Vagina (tissue), 2 donors: Measurements from ENCODE around the gene CLSTN1. TPM values are rescaled to one million over a fixed set of nuclear protein-coding genes. Genes with fewer than 3 reads are reported as not detected.

Source experiments
- DNase-seq, 2 donors: peaks; one replicate each; pipeline ENCODE4 v3.0.0-alpha.2; 2017; ENCODE audit errors: extremely low spot score in 2 of 2
- H3K27ac ChIP-seq: fragments of 200-600 bp; sonication (generic); one replicate; pipeline ENCODE4 v1.5.1; 2019
- H3K27me3 ChIP-seq: fragments of 200-600 bp; sonication (generic); one replicate; pipeline ENCODE4 v1.5.1; 2019
- H3K36me3 ChIP-seq, 2 donors: fragments of 200-600 bp; sonication (generic); one replicate each; pipeline ENCODE4 v1.5.1; 2017 to 2019
- H3K4me1 ChIP-seq: fragments of 200-600 bp; sonication (generic); one replicate; pipeline ENCODE4 v1.5.1; 2019
- H3K4me3 ChIP-seq, 2 donors: fragments of 200-600 bp; sonication (generic); 1 replicate in 1 of 2; 2 replicates in 1 of 2; pipeline ENCODE4 v1.5.1; 2016 to 2019
- H3K9me3 ChIP-seq: fragments of 200-600 bp; sonication (generic); one replicate; pipeline ENCODE4 v1.5.1; 2019
- POLR2A ChIP-seq, 2 donors: fragments of 450-650 bp; IDR thresholded peaks; one replicate each; pipeline ENCODE4 v1.6.1; 2017; ENCODE audit warnings: antibody characterized with exemption in 2 of 2, mild to moderate bottlenecking in 2 of 2, moderate library complexity in 2 of 2
- POLR2AphosphoS5 ChIP-seq, 2 donors: sonication (generic); formaldehyde crosslinking; IDR thresholded peaks; one replicate each; pipeline ENCODE4 v1.9.0; 2017; ENCODE audit warnings: antibody characterized with exemption in 2 of 2, mild to moderate bottlenecking in 2 of 2, low read depth in 1 of 2; ENCODE audit not compliant: insufficient read depth in 1 of 2
- intact Hi-C: fragments of 100-400 bp; cut with DNase I; formaldehyde crosslinking; loops from one replicate; pipeline ENCODE4 v1.15.1; 2023
- total RNA-seq: library from RNA; depleted of rRNA; stranded (reverse); fragments of >200 nt; gene quantifications from one replicate; pipeline ENCODE4 v1.2.3, GENCODE V29; 2016
- TF ChIP-seq, protein P1 (sequence below), 3 experiments: fragments of 450-650 bp in 2 of 3; fragments of 200-600 bp in 1 of 3; sonication (generic) in 1 of 3; IDR thresholded peaks; one replicate each; pipeline ENCODE4 v1.5.1; 2017 to 2019; ENCODE audit warnings: antibody characterized with exemption in 3 of 3, mild to moderate bottlenecking in 2 of 3, moderate library complexity in 2 of 3

Gene CLSTN1
- total RNA-seq, 1 donor from 2014 or later, result 96.5 TPM

DNA sequence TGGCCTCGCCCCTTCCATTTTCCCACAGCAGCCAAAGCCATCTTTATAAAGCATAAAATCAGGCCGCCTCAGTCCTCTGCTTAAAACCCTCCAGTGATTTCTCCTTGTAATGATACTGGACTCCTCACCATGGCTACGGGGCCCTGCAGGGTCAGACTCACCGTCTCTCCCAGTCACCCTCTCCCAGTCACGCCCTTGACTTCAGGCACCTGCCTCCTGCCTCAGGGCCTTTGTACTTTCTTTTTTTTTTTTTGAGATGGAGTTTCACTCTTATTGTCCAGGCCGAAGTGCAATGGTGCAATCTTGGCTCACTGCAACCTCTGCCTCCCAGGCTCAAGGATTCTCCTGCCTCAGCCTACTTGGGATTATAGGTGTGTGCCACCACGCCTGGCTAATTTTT, 124.4 kb downstream of the CLSTN1 start:
- TF ChIP-seq, protein P1, sequence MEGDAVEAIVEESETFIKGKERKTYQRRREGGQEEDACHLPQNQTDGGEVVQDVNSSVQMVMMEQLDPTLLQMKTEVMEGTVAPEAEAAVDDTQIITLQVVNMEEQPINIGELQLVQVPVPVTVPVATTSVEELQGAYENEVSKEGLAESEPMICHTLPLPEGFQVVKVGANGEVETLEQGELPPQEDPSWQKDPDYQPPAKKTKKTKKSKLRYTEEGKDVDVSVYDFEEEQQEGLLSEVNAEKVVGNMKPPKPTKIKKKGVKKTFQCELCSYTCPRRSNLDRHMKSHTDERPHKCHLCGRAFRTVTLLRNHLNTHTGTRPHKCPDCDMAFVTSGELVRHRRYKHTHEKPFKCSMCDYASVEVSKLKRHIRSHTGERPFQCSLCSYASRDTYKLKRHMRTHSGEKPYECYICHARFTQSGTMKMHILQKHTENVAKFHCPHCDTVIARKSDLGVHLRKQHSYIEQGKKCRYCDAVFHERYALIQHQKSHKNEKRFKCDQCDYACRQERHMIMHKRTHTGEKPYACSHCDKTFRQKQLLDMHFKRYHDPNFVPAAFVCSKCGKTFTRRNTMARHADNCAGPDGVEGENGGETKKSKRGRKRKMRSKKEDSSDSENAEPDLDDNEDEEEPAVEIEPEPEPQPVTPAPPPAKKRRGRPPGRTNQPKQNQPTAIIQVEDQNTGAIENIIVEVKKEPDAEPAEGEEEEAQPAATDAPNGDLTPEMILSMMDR (IDR thresholded peaks at IDR 0.05), result no peak
- no peak for TF ChIP-seq POLR2AphosphoS5 (IDR thresholded peaks at IDR 0.05; ENCODE audit: insufficient read depth in 1 of 2, low read depth in 1 of 2)
- no peak for TF ChIP-seq POLR2A (IDR thresholded peaks at IDR 0.05)
- no peak overlapping the region for H3K27ac ChIP-seq
- H3K9me3 ChIP-seq, result no peaks in the 10 kb centered on the region
- no peaks in the 10 kb centered on the region for H3K27me3 ChIP-seq
- H3K4me1 ChIP-seq, result no peaks in the 10 kb centered on the region
- no peaks in the 10 kb centered on the region for H3K36me3 ChIP-seq
- H3K4me3 ChIP-seq, result no peak overlapping the region
- DNase-seq, result no peak
- intact Hi-C loops, result no loop called here

DNA sequence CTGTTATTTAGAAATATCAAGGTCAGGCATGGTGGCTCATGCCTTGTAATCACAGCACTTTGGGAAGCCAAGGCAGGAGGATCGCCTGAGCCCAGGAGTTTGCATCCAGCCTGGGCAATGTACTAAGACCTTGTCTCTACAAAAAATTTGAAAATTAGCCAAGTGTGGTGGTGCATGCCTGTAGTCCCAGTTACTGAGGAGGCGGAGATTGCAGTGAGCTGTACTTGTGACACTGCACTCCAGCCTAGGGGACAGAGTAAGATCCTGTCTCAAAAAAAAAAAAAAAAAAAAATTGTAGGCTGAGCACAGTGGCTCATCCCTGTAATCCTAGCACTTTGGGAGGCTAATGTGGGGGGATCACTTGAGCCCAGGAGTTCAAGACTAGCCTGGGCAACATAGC, 127.0 kb downstream of the CLSTN1 start:
- no peaks in the 10 kb centered on the region for H3K4me1 ChIP-seq
- no peaks in the 10 kb centered on the region for H3K36me3 ChIP-seq
- intact Hi-C loops, result no loop called here
- TF ChIP-seq POLR2AphosphoS5 (IDR thresholded peaks at IDR 0.05; ENCODE audit: insufficient read depth in 1 of 2, low read depth in 1 of 2) (no peak), POLR2A (IDR thresholded peaks at IDR 0.05) (no peak)
- TF ChIP-seq, protein P1 (IDR thresholded peaks at IDR 0.05), result no peak
- no peaks in the 10 kb centered on the region for H3K27me3 ChIP-seq
- H3K27ac ChIP-seq, result no peak overlapping the region
- no peak for DNase-seq
- no peaks in the 10 kb centered on the region for H3K9me3 ChIP-seq
- H3K4me3 ChIP-seq, result no peak overlapping the region

DNA sequence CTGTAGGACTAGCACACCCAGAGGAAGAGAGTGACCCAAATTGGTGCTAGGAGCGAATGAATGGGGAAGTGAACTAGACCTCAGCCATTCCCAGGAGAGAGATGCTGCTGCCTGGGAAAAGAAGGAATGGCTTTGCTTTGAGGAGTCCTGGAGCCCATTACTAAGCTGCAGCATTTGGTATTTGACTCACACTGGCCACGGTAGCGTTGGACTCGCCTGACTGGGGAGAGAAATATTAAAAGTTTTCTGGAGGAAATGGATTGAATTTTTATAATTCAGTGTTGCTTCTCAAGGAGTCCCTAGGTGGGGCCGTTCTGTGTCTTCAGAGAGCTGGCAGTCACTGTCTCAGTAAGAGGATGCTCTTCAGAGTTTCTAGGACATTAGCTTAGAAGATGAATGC, 132.1 kb downstream of the CLSTN1 start:
- H3K4me3 ChIP-seq, result no peak overlapping the region
- H3K27ac ChIP-seq, result no peak overlapping the region
- intact Hi-C loops, result no loop called here
- no peaks in the 10 kb centered on the region for H3K36me3 ChIP-seq
- no peaks in the 10 kb centered on the region for H3K9me3 ChIP-seq
- no peaks in the 10 kb centered on the region for H3K27me3 ChIP-seq
- DNase-seq, result no peak
- TF ChIP-seq POLR2AphosphoS5 (IDR thresholded peaks at IDR 0.05; ENCODE audit: insufficient read depth in 1 of 2, low read depth in 1 of 2) (no peak), POLR2A (IDR thresholded peaks at IDR 0.05) (no peak)
- TF ChIP-seq, protein P1 (IDR thresholded peaks at IDR 0.05), result no peak
- peaks cover 38% of the 10 kb centered on the region for H3K4me1 ChIP-seq

DNA sequence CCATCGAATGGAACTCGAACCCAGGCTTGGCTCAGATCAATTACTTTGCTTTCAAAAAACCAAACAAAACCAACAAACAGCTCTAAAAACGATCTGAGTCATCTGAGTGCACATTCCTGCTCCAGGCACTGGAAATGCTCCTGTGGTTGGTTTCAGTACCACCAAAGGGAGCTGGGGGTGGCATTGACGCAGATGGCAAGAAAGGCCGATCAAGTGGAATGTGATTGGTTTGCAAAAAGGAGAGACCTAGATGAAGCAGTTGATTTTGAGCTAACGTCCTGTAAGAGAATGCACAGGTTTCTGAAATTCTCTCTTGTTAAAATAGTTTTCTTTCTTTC, 132.7 kb downstream of the CLSTN1 start:
- intact Hi-C loops, result no loop called here
- Histone ChIP-seq H3K4me1 (peaks cover 44% of the 10 kb centered on the region), H3K36me3 (no peaks in the 10 kb centered on the region), H3K27me3 (no peaks in the 10 kb centered on the region), H3K4me3 (no peak overlapping the region), H3K27ac (no peak overlapping the region), H3K9me3 (no peaks in the 10 kb centered on the region)
- TF ChIP-seq, protein P1 (IDR thresholded peaks at IDR 0.05), result no peak
- TF ChIP-seq POLR2A (IDR thresholded peaks at IDR 0.05) (no peak), POLR2AphosphoS5 (IDR thresholded peaks at IDR 0.05; ENCODE audit: insufficient read depth in 1 of 2, low read depth in 1 of 2) (no peak)
- no peak for DNase-seq

DNA sequence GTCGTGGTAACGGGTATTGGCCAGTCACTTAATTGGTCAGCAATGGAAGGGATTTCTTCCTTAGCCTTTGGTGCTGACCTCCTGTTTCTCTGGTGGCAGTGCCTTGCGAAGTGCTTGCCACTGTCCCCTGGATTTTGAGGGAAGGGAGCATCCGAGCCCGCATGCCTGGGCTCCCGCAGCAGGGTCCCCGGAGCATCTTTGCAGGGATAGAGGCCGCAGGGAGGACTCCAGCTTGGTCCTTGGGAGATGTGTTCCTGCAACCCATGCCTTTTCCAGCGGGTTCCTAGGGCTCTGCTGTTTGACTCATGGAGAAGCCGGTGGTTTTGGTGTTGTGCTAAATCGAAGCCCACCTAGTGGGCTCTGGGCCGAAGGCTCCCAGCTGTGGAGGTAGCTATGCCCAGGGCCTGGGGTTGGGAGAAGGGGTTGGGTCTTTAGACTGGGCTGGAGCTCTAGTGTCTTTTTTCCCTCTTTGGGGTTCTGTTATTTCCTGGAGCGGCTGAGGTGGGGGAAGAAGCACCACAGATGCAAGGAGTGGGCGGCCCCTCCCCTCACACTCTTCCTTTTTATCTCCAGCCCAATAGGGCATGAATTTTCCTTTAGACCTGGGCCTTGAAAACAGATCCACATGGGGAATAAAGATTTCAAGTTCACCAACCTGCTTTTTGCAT, 133.2 kb downstream of the CLSTN1 start:
- TF ChIP-seq POLR2A (IDR thresholded peaks at IDR 0.05), result no peak
- no peak for TF ChIP-seq POLR2AphosphoS5 (IDR thresholded peaks at IDR 0.05; ENCODE audit: insufficient read depth in 1 of 2, low read depth in 1 of 2)
- TF ChIP-seq, protein P1 (IDR thresholded peaks at IDR 0.05), result no peak
- intact Hi-C loops, result no loop called here
- Histone ChIP-seq H3K27me3 (no peaks in the 10 kb centered on the region), H3K4me3 (peak overlapping the region; percentile 71 to 99), H3K9me3 (no peaks in the 10 kb centered on the region), H3K4me1 (peaks cover 45% of the 10 kb centered on the region), H3K36me3 (no peaks in the 10 kb centered on the region), H3K27ac (peak overlapping the region; percentile 53)
- no peak for DNase-seq
